Myocyte (in vitro differentiated cells): ENCODE results near the gene P3H4. TPM values are rescaled to one million over a fixed set of nuclear protein-coding genes. Genes with fewer than 3 reads are reported as not detected.

Source experiments
- DNase-seq: peaks from one replicate; pipeline ENCODE4 v3.0.0-alpha.2; 2012; ENCODE audit warnings: low read depth
- total RNA-seq: library from RNA; depleted of rRNA; stranded (reverse); fragments of >200 nt; gene quantifications from 2 replicates; pipeline ENCODE4 v1.2.3, GENCODE V29; 2014

The P3H4 gene
- total RNA-seq, 1 donor from 2014 or later, result 98.8 TPM

DNA sequence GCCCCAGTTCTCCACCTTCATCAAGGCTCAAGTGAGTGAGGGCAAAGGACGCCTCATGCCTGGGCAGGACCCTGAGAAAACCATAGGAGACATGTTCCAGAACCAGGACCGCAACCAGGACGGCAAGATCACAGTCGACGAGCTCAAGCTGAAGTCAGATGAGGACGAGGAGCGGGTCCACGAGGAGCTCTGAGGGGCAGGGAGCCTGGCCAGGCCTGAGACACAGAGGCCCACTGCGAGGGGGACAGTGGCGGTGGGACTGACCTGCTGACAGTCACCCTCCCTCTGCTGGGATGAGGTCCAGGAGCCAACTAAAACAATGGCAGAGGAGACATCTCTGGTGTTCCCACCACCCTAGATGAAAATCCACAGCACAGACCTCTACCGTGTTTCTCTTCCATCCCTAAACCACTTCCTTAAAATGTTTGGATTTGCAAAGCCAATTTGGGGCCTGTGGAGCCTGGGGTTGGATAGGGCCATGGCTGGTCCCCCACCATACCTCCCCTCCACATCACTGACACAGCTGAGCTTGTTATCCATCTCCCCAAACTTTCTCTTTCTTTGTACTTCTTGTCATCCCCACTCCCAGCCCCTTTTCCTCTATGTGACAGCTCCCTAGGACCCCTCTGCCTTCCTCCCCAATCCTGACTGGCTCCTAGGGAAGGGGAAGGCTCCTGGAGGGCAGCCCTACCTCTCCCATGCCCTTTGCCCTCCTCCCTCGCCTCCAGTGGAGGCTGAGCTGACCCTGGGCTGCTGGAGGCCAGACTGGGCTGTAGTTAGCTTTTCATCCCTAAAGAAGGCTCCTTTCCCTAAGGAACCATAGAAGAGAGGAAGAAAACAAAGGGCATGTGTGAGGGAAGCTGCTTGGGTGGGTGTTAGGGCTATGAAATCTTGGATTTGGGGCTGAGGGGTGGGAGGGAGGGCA lies 10.7 kb upstream of the P3H4 start:
- DNase-seq, result no peak

DNA sequence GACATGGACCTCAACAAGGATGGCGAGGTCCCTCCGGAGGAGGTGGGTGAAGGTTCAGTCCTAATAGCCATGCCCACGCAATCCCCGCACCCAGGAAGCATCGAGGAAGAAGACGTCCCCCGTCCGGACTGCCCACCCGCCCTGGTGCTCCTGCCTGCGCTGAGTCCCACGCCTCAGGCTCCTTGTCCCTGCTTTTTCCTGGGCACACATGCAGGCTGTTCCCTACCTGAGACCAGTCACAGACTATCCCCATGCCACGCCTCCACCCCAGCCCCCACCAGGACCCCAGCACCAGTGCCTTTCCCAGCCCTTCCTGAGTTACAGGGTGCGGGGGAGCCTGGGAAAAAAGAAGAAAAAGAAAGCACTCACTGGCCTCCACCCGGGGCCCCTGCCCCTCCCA lies 10.0 kb upstream of the P3H4 start:
- no peak for DNase-seq

DNA sequence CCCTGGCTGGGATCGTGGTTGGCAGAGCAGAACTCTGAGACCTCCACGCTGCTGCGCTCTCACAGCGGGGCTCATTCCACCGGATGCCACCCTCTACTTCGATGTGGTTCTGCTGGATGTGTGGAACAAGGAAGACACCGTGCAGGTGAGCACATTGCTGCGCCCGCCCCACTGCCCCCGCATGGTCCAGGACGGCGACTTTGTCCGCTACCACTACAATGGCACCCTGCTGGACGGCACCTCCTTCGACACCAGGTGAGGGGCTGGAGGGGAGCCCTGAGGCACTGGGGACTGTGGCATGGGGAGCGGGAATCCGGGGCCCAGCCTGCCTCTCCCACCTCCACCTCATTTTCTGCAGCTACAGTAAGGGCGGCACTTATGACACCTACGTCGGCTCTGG lies 6.3 kb upstream of the P3H4 start:
- no peak for DNase-seq

DNA sequence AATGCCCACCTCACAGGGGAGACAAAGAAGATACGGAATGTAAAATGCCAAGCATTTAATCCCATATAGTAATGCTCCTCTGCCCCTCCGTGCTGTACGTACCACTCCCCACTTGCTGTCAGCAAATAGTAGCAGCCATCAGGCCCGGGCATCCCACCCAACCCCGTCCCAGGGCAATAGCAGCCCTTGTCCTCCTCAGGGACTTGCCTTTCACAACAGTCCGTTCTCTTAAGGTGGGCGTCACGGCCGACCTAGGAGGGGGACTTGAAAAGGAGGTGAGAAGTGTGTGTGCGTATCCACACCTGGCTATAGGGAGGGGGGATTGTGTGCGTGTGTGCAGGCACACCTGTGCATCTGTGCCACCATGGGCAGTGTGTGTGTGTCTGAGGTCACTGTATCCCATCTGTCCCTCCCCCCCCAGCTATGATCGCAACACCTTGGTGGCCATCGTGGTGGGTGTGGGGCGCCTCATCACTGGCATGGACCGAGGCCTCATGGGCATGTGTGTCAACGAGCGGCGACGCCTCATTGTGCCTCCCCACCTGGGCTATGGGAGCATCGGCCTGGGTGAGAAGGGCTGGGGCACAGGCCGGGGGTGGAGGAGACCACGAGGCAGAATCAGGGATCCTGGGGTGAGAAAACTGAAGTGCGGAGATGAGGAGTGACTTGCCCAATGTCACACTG lies 5.0 kb upstream of the P3H4 start:
- no peak for DNase-seq

DNA sequence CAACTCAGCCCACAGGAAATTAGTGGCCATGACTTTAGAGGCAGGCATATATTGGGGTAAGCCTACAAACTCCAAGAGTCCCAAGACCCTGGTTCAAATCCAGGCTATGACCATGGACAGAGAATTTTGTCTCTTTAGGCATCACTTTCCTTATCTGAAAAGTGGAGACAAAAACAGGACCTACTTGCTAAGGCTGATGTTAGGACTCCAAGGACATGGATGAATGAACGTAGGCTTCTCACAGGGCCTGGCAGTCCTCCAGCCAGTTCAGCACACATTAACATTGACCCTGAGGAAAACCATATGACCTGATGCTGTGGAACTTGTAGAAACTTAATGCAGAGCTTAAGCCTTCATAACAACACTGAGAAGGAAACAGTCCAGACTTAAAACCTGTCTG lies 2.4 kb upstream of the P3H4 start:
- DNase-seq, result no peak

DNA sequence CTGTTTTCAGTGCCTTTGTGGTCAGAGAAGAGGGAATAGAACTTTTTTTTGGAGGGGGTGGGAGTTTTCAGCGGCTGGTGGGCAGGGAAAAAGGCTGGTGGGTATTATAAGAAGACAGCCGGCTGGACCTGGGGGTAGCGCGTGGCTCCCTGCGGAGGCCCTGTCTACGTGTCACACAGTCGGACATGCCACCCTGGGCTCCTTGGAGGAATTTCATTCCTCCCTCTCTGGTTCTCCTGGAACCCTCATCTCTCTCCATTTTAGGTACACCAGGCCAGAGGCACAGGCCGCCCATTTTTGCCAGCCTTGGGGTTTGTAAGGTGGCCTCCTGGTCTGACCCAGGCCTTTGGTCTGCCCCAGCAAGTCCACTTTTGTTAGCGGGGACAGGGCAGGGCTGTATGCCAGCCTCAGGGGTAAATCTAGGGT lies 2.0 kb upstream of the P3H4 start:
- DNase-seq, result no peak

DNA sequence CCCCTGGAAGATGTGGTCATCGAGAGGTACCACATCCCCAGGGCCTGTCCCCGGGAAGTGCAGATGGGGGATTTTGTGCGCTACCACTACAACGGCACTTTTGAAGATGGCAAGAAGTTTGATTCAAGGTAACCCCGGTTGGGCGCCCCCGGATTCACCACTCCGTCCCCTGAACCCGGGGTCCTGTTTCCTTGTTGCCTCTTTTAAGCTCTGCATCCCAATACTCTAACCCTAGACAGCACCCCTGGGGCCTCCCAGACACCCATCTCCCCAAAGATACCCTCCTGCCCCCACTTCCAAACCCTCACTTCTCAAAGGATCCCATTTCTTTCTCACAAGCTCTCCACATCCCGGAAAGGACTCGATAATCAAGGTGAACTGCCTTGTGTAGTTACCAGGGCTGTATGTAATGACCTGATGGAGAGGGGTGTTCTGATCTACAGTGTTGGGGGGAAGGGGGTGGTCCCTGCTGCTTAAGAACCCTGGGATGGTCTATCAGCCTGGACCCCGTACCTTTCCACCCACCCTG lies 1.5 kb upstream of the P3H4 start:
- DNase-seq, result no peak

DNA sequence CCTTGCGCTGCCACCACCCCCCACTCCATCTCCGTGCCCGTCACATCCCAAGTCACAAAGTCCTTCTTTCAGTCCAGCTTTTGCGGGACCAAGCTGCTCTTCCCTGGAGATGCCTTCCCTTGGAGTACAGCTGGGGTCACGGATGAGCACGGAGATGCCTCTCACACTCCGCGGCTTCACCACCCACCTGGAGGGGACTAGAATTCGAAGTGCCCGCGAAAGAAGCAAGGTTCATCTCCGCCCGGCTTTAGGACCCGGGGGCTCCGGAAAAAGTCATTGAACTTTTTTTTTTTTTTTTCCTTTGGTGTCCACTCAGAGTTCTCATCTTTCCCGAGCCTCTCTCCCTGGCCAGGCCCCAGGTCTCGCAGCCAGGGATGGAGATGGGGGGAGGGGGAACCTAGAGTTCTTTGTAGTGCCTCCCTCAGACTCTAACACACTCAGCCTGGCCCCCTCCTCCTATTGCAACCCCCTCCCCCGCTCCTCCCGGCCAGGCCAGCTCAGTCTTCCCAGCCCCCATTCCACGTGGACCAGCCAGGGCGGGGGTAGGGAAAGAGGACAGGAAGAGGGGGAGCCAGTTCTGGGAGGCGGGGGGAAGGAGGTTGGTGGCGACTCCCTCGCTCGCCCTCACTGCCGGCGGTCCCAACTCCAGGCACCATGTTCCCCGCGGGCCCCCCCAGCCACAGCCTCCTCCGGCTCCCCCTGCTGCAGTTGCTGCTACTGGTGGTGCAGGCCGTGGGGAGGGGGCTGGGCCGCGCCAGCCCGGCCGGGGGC lies 817 bp upstream of the P3H4 start, which contains the start of gene FKBP10:
Gene FKBP10, plus strand, starts transcription at position 624 of the 771 bp plus-strand sequence. Its CDS starts 31 bp downstream, at position 655.
- peak; percentile 92 for DNase-seq

DNA sequence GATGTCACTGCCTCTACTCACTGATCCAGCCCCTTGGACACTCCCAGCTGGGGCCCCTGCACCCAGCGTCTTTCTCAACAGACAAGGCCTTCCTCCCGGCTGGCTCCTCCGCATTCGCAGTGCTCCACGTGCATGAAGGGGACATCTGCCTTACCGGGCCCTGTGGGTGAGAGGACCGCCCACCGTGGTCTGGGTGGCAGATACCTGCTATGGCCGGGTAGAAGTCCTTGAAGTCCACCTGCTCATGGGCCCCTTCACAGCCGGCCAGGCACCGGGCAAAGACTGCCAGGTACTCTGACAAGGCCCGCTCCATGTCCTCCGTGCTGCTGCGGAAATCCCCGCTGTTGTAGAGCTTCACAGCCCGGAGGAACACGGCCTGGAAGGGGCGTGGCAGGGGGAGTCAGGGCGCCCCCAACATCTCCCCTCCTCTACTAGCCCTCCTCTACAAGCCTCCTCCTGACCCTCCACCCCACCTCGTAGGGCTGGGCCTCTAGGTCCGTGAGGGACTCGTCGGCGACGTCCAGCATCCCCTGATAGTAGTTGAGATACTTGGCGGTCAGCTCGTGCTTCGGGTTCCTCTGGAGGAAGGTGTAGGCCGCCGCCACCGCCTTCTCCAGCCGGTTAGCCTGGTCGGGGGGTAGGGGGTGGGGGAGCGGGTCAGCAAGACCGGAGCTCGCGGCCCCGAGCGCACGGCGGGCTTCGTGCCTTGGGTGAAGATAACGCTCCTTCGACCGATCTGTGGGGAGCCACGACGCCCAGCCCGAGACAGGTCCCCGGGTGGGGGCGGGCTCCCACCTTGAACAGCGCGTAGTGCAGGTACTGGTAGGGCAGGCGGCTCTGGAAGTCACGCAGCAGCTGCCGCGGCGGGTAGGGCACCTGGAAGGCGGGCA lies 845 bp downstream of the P3H4 start:
- no peak for DNase-seq

DNA sequence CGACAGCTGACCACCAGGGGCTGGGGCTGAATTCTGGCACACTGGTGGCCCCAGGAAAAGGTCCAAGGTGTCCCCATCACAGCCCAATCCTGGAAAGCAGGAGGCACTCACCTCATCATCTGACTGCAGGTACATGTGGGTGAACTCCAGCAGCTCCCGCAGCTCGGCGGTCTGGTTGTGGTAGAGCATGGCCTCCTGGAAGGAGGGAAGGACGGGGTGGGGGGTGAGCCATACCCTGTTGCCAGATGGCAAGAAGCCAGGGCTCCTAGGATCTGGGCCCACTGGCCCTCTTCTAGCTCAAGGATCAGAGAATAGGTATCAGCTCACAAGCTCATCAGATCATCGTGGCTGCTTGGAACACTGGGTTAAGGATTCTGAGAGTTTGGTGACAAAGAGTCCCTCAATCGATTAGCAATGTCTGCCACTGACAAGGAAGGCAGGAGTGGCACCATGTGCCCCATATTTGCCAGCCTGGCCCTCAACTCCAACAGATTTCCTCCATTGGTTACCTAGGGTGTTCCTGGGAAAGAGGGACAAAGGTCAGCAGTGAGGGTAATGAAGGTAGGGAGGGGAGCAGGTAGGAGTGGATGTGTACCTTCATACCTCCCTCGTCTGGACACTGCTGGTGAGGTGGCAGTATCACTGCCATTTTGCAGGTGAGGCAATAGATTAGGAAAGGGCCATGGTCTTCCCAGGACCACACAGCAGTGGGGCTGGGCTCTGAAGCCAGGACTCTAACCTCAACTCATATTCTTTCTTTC lies 4.9 kb downstream of the P3H4 start:
- DNase-seq, result no peak

DNA sequence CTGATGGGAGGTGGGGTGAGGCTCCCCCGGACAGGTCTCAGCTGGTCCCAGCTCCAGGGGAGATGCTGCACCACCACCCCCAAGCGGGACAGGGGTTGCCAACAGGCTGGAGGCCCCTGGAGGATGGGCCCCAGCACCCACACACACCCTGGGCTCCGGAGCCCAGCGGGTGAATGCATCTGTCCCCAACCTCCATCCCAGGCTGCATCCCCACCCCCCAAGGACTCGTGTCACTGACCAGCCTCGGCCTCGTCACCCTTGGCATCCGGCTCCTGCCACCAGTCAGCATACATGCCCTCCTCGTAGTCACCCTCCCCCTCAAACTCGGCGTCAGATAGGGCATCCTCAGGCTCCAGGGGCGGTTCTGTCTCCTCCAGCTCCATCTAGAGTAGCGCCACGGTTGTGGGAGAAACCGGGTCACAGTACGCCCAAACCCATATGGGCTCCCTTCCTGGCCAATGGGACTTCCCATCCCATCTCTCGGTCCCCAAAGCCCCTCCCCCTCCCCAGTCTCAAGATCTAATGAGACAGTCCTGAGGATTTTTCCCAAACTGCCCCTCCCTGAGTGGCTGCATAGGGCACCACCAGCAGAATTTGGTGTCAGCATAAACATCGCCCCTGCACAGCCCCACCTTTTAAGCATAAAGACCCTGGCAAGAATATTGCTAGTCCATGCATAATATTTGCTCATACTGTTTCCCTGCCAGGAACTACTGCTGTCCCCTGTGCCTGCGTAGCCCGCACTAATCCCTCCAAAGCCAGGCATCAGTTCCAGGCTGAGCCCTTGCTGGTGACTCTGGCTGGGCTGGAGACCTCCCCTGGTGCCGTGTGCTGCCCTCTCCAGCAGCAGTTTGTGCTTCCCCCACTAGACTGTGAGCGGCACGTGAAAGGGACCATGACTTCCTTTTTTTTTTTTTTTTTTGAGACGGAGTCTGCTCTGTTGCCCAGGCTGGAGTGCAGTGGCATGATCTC lies 8.4 kb downstream of the P3H4 start:
- DNase-seq, result no peak

DNA sequence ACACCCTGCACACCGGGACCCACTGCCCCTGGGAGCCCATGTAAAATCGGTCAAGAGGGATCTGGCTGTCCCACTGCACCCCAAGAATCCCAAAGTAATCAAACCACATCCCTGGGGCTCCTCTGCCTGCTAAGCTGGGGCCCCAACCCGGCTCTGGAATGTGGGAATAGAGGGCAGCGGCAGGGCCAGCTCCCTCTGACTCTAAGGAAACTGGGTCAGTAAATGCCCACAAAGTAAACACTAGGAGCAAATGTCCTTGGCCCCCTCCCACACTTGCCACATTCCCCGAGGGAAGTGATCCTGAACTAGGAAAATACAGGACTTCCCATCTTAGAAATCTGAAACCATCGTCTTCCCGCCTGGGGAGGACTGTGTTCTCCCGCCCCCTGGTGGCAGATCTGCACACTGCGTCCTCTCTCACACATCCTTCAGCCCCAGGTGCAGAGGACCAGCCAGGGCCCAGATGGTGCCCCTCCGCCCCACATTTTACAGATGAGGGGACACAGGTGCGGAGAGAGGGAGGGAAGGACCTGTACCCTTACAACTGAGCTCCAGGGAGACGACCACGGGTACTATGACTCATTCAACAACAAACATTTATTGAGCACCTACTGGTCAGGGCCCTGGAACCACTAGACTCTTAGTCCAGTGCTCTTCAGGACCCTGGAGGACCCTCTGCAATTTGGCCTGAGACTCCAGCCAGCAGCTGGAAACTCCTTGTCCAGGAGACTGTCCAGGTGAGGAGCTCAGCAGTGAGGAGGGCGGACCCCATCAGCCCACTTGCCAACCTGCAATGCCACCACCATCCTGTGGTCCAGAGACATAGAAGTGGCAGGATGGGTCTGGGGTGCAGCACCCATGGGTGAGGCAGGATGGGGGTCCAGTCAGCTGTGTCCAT lies 10.1 kb downstream of the P3H4 start:
- peak; percentile 80 for DNase-seq

DNA sequence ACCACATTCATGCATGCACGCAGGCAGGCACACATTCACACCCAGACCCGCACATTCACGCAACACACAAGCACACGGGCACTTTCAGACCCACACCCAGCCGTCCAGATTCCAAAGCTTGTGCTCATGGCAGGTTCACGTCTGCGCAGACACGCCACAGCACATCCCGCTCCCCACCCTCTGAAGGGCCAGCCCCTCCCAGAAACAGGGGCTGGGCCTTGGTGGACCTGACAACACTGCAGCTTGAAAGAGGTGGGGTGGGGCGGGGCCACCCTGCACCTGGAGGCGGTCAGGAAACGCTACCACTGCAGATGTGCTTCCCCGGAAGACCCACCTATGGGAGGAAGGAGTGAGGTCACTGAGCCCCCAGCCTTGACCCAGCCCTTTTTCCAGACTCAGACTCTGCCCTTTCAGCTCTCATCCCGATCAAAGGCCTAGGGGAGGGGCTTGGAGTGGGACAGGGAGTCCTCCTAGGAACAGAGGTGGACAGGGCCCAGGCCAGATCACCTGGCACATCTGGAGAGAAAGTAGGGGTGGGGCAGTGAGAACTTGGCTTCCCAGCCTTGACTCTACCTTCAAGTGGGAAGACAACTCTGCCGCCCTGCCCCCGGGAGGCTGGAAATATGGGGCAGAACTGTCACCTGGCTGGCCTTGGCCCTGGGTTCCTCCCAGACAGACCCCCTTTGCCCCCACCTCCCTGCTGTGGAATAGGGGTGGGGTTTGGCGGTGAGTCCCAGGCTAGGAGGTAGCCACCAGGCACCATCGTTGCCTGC lies 11.0 kb downstream of the P3H4 start:
- no peak for DNase-seq

DNA sequence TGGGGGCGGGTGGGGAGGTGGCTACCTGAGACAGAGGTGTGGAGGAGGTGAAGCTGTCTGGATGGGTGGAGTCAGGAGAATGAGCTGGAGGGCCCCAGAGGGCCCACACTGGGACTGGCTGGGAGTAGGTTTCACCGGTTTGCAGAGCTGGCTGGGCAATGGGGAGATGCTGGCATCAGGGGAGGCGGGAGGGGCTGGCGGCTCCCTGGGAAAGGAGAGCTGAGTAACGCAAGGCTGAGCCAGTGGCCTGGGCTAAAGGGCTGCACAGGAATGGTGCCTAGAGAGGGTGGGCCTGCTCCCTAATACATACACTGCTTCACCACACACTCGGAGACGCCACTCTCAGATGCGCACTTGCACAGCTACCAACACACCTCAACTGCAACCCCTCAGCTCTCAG lies 12.4 kb downstream of the P3H4 start:
- DNase-seq, result no peak

DNA sequence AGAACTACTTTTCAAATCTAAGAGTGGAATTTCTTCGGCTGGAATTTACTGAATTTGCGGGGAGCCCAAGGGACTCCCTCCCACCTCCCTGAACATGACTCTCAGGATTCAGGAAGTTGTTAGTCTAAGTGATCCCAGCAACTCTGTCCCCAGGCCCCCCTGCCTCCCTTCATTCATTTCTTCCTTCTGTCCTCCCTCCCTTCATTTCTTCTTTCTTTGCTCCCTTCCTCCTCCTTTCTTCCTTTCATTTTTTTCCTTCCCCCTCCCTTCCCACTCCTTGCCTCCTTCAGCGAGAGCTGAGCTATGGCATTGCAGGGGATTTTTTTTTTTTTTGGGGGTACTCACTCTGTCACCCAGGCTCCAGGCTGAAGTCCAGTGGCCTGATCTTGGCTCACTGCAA lies 14.4 kb downstream of the P3H4 start:
- DNase-seq, result no peak

DNA sequence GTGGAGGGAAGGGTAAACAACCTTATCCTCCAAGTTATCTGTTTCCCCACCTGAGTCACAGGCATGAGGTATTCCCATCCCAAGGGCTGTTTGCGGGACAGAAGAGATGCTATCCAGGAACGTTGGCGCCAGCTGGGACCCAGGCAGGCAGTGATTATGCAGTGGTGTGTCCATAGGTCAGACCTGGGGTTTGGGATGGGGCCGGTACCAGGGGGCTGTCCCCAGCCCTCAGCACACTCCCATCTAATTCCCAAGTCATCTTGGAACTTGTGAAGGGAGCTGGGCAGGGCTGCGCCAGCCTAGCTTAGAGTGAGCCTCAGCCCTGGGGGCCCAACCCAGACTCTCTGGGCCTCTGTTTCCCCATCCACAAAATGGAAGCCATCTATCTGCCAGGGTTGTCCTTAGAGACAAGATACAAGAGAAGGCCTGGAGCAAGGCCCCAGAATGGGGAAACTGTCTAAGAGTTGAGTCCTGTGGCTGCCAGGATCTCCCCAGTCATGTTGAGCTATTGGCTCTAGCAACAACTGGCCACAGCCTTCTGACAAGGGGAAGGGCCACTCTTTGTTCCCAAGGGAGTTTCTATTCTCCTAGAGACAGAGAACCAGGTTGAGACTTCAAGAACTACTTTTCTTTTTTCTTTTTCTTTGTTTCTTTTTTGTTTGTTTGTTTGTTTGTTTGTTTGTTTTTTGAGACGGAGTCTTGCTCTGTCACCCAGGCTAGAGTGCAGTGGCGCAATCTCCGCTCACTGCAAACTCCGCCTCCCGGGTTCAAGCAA lies 15.4 kb downstream of the P3H4 start:
- DNase-seq, result no peak
